Uterus (tissue), 2 donors: ENCODE measurements around the gene GPR107.

Experiments used
- CTCF ChIP-seq, 4 experiments: fragments of 200-600 bp in 2 of 4; fragments of 450-650 bp in 2 of 4; sonication (generic) in 2 of 4; IDR thresholded peaks; one replicate each; pipeline ENCODE4 v1.5.1; 2016 to 2019; ENCODE audit warnings: antibody characterized with exemption in 4 of 4, mild to moderate bottlenecking in 2 of 4, moderate library complexity in 1 of 4
- POLR2A ChIP-seq, 2 donors: fragments of 450-650 bp; IDR thresholded peaks; one replicate each; pipeline ENCODE4 v1.6.1; 2016; ENCODE audit warnings: antibody characterized with exemption in 2 of 2, mild to moderate bottlenecking in 1 of 2, moderate library complexity in 1 of 2

- TF ChIP-seq CTCF (IDR thresholded peaks at IDR 0.05) (no peak), POLR2A (IDR thresholded peaks at IDR 0.05) (no peak)
Measured at GRCh38 chr9:130175355-130175754, 121.6 kb downstream of the GPR107 start.
